HepG2 (cell line): Measurements from ENCODE around the gene APRT. TPM values are rescaled to one million over a fixed set of nuclear protein-coding genes. Genes with fewer than 3 reads are reported as not detected.

Source experiments
- AGO2 ChIP-seq: fragments of 200-400 bp; formaldehyde crosslinking; optimal IDR thresholded peaks from 2 replicates; pipeline ENCODE3; 2017; ENCODE audit warnings: mild to moderate bottlenecking, low read depth, low read length, moderate library complexity
- ARID4A ChIP-seq: sonication (generic); formaldehyde crosslinking; IDR thresholded peaks from 2 replicates; pipeline ENCODE4 v1.5.0; 2020; ENCODE audit warnings: mild to moderate bottlenecking, missing genetic modification reagents, borderline replicate concordance
- CSRNP1 ChIP-seq: sonication (generic); formaldehyde crosslinking; IDR thresholded peaks from 2 replicates; pipeline ENCODE4 v1.8.1; 2023; ENCODE audit warnings: mild to moderate bottlenecking, missing genetic modification reagents
- FOXK2 ChIP-seq: fragments of 450-650 bp; IDR thresholded peaks from 2 replicates; pipeline ENCODE4 v1.6.1; 2016
- GABPB1 ChIP-seq: IDR thresholded peaks from 2 replicates; pipeline ENCODE4 v1.6.1; 2016; ENCODE audit warnings: mild to moderate bottlenecking, missing genetic modification reagents, moderate library complexity, missing compliant biosample characterization
- GPN1 ChIP-seq: sonication (generic); formaldehyde crosslinking; IDR thresholded peaks from 2 replicates; pipeline ENCODE4 v1.5.1; 2020; ENCODE audit warnings: missing genetic modification reagents, borderline replicate concordance
- HMGA1 ChIP-seq: sonication (generic); formaldehyde crosslinking; conservative IDR thresholded peaks from 2 replicates; pipeline ENCODE4 v1.4.0; 2020; ENCODE audit warnings: missing genetic modification reagents
- HNRNPL ChIP-seq: fragments of 200-400 bp; formaldehyde crosslinking; IDR thresholded peaks from 2 replicates; pipeline ENCODE4 v1.6.1; 2017; ENCODE audit warnings: mild to moderate bottlenecking, low read depth, low read length
- POLR2G ChIP-seq: fragments of 200-400 bp; formaldehyde crosslinking; IDR thresholded peaks from 2 replicates; pipeline ENCODE4 v1.6.1; 2018; ENCODE audit warnings: mild to moderate bottlenecking, low read depth, low read length, moderate library complexity
- RBFOX2 ChIP-seq: fragments of 200-400 bp; formaldehyde crosslinking; IDR thresholded peaks from 2 replicates; pipeline ENCODE4 v1.6.1; 2017; ENCODE audit warnings: low read depth, mild to moderate bottlenecking, low read length
- SMC3 ChIP-seq: IDR thresholded peaks from 2 replicates; pipeline ENCODE4 v1.6.1; 2011; ENCODE audit warnings: low read length, improper control_type of control experiment
- SOX6 ChIP-seq, 2 experiments: fragments of 450-650 bp in 1 of 2; sonication (generic) in 1 of 2; formaldehyde crosslinking in 1 of 2; IDR thresholded peaks; 2 replicates each; pipeline versions ENCODE4 v1.4.0 to v1.6.1; 2017 to 2020; ENCODE audit warnings: antibody characterized with exemption in 1 of 2, mild to moderate bottlenecking in 1 of 2, missing genetic modification reagents in 1 of 2
- SRSF1 ChIP-seq: fragments of 200-400 bp; formaldehyde crosslinking; optimal IDR thresholded peaks from 2 replicates; pipeline ENCODE3; 2017; ENCODE audit warnings: mild to moderate bottlenecking, low read depth, low read length, moderate library complexity
- TMF1 ChIP-seq: sonication (generic); formaldehyde crosslinking; IDR thresholded peaks from 2 replicates; pipeline ENCODE4 v1.8.1; 2022; ENCODE audit warnings: low read depth, missing genetic modification reagents
- YEATS2 ChIP-seq: sonication (generic); formaldehyde crosslinking; IDR thresholded peaks from 2 replicates; pipeline ENCODE4 v1.4.0; 2020; ENCODE audit warnings: missing genetic modification reagents, borderline replicate concordance
- ZBTB39 ChIP-seq: sonication (generic); formaldehyde crosslinking; IDR thresholded peaks from 2 replicates; pipeline ENCODE4 v1.5.0; 2020; ENCODE audit warnings: missing genetic modification reagents
- ZBTB7A ChIP-seq: sonication (generic); formaldehyde crosslinking; IDR thresholded peaks from 2 replicates; pipeline ENCODE4 v1.8.0; 2022; ENCODE audit warnings: mild to moderate bottlenecking, missing genetic modification reagents
- ZNF354B ChIP-seq: sonication (generic); formaldehyde crosslinking; IDR thresholded peaks from 2 replicates; pipeline ENCODE4 v1.8.0; 2022; ENCODE audit warnings: mild to moderate bottlenecking, missing genetic modification reagents
- ZNF451 ChIP-seq: sonication (generic); formaldehyde crosslinking; IDR thresholded peaks from 2 replicates; pipeline ENCODE4 v1.5.0; 2020; ENCODE audit warnings: mild to moderate bottlenecking, missing genetic modification reagents
- ZNF572 ChIP-seq: sonication (generic); formaldehyde crosslinking; IDR thresholded peaks from 2 replicates; pipeline ENCODE4 v1.5.1; 2020; ENCODE audit warnings: mild to moderate bottlenecking, missing genetic modification reagents
- ZNF747 ChIP-seq: sonication (generic); formaldehyde crosslinking; IDR thresholded peaks from 2 replicates; pipeline ENCODE4 v1.8.1; 2023; ENCODE audit warnings: missing genetic modification reagents, mild to moderate bottlenecking, borderline replicate concordance
- ZZZ3 ChIP-seq: sonication (generic); formaldehyde crosslinking; IDR thresholded peaks from 2 replicates; pipeline ENCODE4 v1.4.0; 2020; ENCODE audit warnings: missing genetic modification reagents, mild to moderate bottlenecking, borderline replicate concordance
- polyA plus RNA-seq, 8 experiments: library from polyadenylated mRNA; depleted of rRNA in 3 of 8; stranded (reverse) in 7 of 8; unstranded in 1 of 8; fragments of >200 nt; fragmentation: Illumina TruSeq in 4 of 8; extraction: Trizol in 4 of 8; gene quantifications; 2 replicates each; pipeline versions ENCODE4 v1.2.1 to v1.2.3, GENCODE V29; 2011 to 2016; ENCODE audit warnings: low read depth in 4 of 8, missing spikeins in 1 of 8, mixed read lengths in 1 of 8; ENCODE audit not compliant: insufficient read depth in 1 of 8
- total RNA-seq, 5 experiments: library from RNA; depleted of rRNA; stranded (reverse); fragments of >200 nt; fragmentation: Illumina TruSeq; extraction: Trizol; gene quantifications; 2 replicates each; pipeline ENCODE4 v1.2.3, GENCODE V29; 2016; ENCODE audit warnings: low read depth in 1 of 5

The APRT gene
- total and polyA plus RNA-seq, 2 of the 13 experiments (the other 11 are each of a cell fraction or from before 2014, with no cell fraction given) = 155 to 242 TPM

- TF ChIP-seq ARID4A (peak; percentile 34; the same call in 1 of the 2 replicates), GPN1 (no peak), POLR2G (peak; percentile 57; the same call in 1 of the 2 replicates), RBFOX2 (peak; percentile 77), GABPB1 (CRISPR knock-in tag) (peak; percentile 16; the same call in 1 of the 2 replicates), ZBTB7A (CRISPR knock-in tag) (peak; percentile 35; the same call in 1 of the 2 replicates), ZNF572 (CRISPR knock-in tag) (no peak), FOXK2 (no peak), ZNF451 (CRISPR knock-in tag) (no peak), ZNF747 (CRISPR knock-in tag) (0 out of 2 replicates have a peak, but pooled peaks have one; percentile 22), SRSF1 (peak; percentile 40), ZNF354B (CRISPR knock-in tag) (0 out of 2 replicates have a peak, but pooled peaks have one; percentile 48), SOX6 (IDR thresholded peaks at IDR 0.05) (no peak), SOX6 (CRISPR knock-in tag; IDR thresholded peaks at IDR 0.05) (0 out of 2 replicates have a peak, but pooled peaks have one; percentile 27), HMGA1 (CRISPR knock-in tag) (no peak), HNRNPL (0 out of 2 replicates have a peak, but pooled peaks have one; percentile 38), TMF1 (CRISPR knock-in tag) (peak; percentile 90), YEATS2 (no peak), ZBTB39 (CRISPR knock-in tag) (no peak), SMC3 (no peak), CSRNP1 (CRISPR knock-in tag) (0 out of 2 replicates have a peak, but pooled peaks have one; percentile 58), AGO2 (peak; percentile 96), ZZZ3 (no peak)
Observed at GRCh38 chr16:88807142-88807625, 4.5 kb downstream of the APRT start (continued).
